ENCODE measurements around the gene KCNJ3.

- TF ChIP-seq POLR2A (IDR thresholded peaks at IDR 0.05; ENCODE audit: low read length) (no peak), GATA1 (IDR thresholded peaks at IDR 0.05; ENCODE audit: low read depth, low read length) (no peak)
Measured at GRCh38 chr2:154704991-154705390, 6.5 kb downstream of the KCNJ3 start.

All from erythroblast (primary cell).